ENCODE measurements around the gene ZNF212. TPM values are rescaled to one million over a fixed set of nuclear protein-coding genes. Genes with fewer than 3 reads are reported as not detected.

Gene ZNF212
- total and polyA plus RNA-seq, 9 of the 15 experiments (the other 6 are each of a cell fraction or from before 2014, with no cell fraction given) = 1.8 to 21.4 (median 7.2) TPM

GRCh38 chr7:149295481-149295850 is 56.0 kb downstream of the ZNF212 start:
- BruUV-seq (replicated peaks) = no TSS peak
- peaks cover 3 to 56% of the 10 kb centered on the region in 2 experiments; a peak in 3 of 5 replicates for H3K27me3 ChIP-seq (ENCODE audit: control insufficient read depth in 2 of 2, insufficient read depth in 2 of 2, low read length in 2 of 2)
- peaks cover 0 to 8% of the 10 kb centered on the region in 2 experiments; a peak in 1 of 5 replicates for H3K4me1 ChIP-seq (replicated peaks in 1 of 2; ENCODE audit: control insufficient read depth in 2 of 2, insufficient read depth in 2 of 2, low read length in 2 of 2)
- intact Hi-C loops (cut with micrococcal nuclease) (no loop called here), in situ Hi-C loops (cut with MboI) (no loop called here)
- H3K4me3 ChIP-seq = no peak overlapping the region
- DNase-seq (ENCODE audit: extremely low read depth in 1 of 4, low spot score in 3 of 4) (no peak), ATAC-seq (no peak), FAIRE-seq (no peak)
- H3K36me3 ChIP-seq (ENCODE audit: control insufficient read depth, insufficient read depth, low read length) = no peaks in the 10 kb centered on the region
- H2AFZ ChIP-seq (ENCODE audit: low read depth, low read length) = no peak overlapping the region
- no peaks in the 10 kb centered on the region for H3K9me3 ChIP-seq (replicated peaks; ENCODE audit: control insufficient read depth, insufficient read depth, low read depth, low read length)
- 0 out of 2 replicates have a peak, but pooled peaks cover 5% of the 10 kb centered on the region for H4K20me1 ChIP-seq (replicated peaks; ENCODE audit: control insufficient read depth, insufficient read depth, low read length)
- ChIA-PET POLR2A (no interaction called here), CTCF (ENCODE audit: low intra/inter-chr PET ratio) (interaction anchor here (0.6 kb wide), 1 partner anchor 8 kb away, joined by 7 read pairs; no protein-coding TSS in a partner anchor)
- no peak overlapping the region for H3K27ac ChIP-seq (ENCODE audit: extremely low read depth, low read depth, low read length)
- H3K79me2 ChIP-seq (ENCODE audit: control insufficient read depth, insufficient read depth, low read length) = no peaks in the 10 kb centered on the region
- WGBS (ENCODE audit: insufficient coverage, low coverage, missing lambda C conversion rate) = 31% methylated on average over 6 of the region's 6 CpGs
- no peak overlapping the region for H3K9ac ChIP-seq (ENCODE audit: insufficient read depth in 1 of 2, low read depth in 2 of 2, low read length in 2 of 2)
- no peak overlapping the region for H3K4me2 ChIP-seq (ENCODE audit: insufficient read depth, low read length)
- TF ChIP-seq CCNT2 (IDR thresholded peaks at IDR 0.05; ENCODE audit: borderline replicate concordance, extremely low read depth, insufficient read length, low read depth, low read length) (no peak), CREB3 (tag; conservative IDR thresholded peaks at IDR 0.05; ENCODE audit: low read depth) (no peak), MGA (IDR thresholded peaks at IDR 0.05) (no peak), HMG20A (CRISPR knock-in tag; conservative IDR thresholded peaks at IDR 0.05) (no peak), SREBF1 (IDR thresholded peaks at IDR 0.05; ENCODE audit: borderline replicate concordance, low read depth, low read length) (no peak)
- H3K9me1 ChIP-seq (ENCODE audit: control insufficient read depth, insufficient read depth, low read length) = peaks cover 4% of the 10 kb centered on the region

Data from K562 (cell line).